HepG2 (cell line): Measurements from ENCODE around the gene ZSWIM7. TPM values are rescaled to one million over a fixed set of nuclear protein-coding genes. Genes with fewer than 3 reads are reported as not detected.

Experiments used
- AGO1 ChIP-seq: fragments of 200-400 bp; formaldehyde crosslinking; IDR thresholded peaks from 2 replicates; pipeline ENCODE4 v1.6.1; 2017; ENCODE audit warnings: mild to moderate bottlenecking, low read depth, low read length, moderate library complexity; ENCODE audit not compliant: poor library complexity, severe bottlenecking
- CREB1 ChIP-seq, 2 experiments: fragments of 450-650 bp in 1 of 2; IDR thresholded peaks; 2 replicates each; pipeline ENCODE4 v1.6.1; 2016 to 2017; ENCODE audit warnings: control low read depth in 1 of 2, mild to moderate bottlenecking in 1 of 2, missing compliant biosample characterization in 1 of 2, missing genetic modification characterization in 1 of 2
- FOXA1 ChIP-seq, 2 experiments: fragments of 450-650 bp in 1 of 2; sonication (generic) in 1 of 2; formaldehyde crosslinking in 1 of 2; IDR thresholded peaks; 2 replicates each; pipeline versions ENCODE4 v1.4.0 to v1.6.1; 2016 to 2020; ENCODE audit warnings: missing genetic modification reagents in 1 of 2
- LCORL ChIP-seq, 2 experiments: fragments of 450-650 bp in 1 of 2; sonication (generic) in 1 of 2; formaldehyde crosslinking in 1 of 2; IDR thresholded peaks; 2 replicates each; pipeline versions ENCODE4 v1.5.0 to v1.6.1; 2017 to 2020; ENCODE audit warnings: antibody characterized with exemption in 1 of 2, missing genetic modification reagents in 1 of 2
- NR3C1 ChIP-seq: sonication (generic); formaldehyde crosslinking; IDR thresholded peaks from 2 replicates; pipeline ENCODE4 v1.4.0; 2020; ENCODE audit warnings: missing genetic modification reagents
- PAXIP1 ChIP-seq: sonication (generic); formaldehyde crosslinking; conservative IDR thresholded peaks from 2 replicates; pipeline ENCODE4 v1.4.0; 2020; ENCODE audit warnings: mild to moderate bottlenecking, missing genetic modification reagents, moderate library complexity
- PCBP1 ChIP-seq: fragments of 200-400 bp; formaldehyde crosslinking; IDR thresholded peaks from 2 replicates; pipeline ENCODE4 v1.6.1; 2017; ENCODE audit warnings: mild to moderate bottlenecking, low read depth, low read length, borderline replicate concordance
- ZBTB14 ChIP-seq: sonication (generic); formaldehyde crosslinking; IDR thresholded peaks from 2 replicates; pipeline ENCODE4 v1.4.0; 2020; ENCODE audit warnings: missing genetic modification reagents
- ZNF30 ChIP-seq: sonication (generic); formaldehyde crosslinking; IDR thresholded peaks from 2 replicates; pipeline ENCODE4 v1.5.0; 2020; ENCODE audit warnings: mild to moderate bottlenecking, missing genetic modification reagents
- ZNF580 ChIP-seq: IDR thresholded peaks from 2 replicates; pipeline ENCODE4 v1.6.1; 2016; ENCODE audit warnings: low read depth, borderline replicate concordance
- ZNF7 ChIP-seq: IDR thresholded peaks from 2 replicates; pipeline ENCODE4 v1.6.1; 2016; ENCODE audit warnings: missing biosample characterization, missing genetic modification reagents
- polyA plus RNA-seq, 8 experiments: library from polyadenylated mRNA; depleted of rRNA in 3 of 8; stranded (reverse) in 7 of 8; unstranded in 1 of 8; fragments of >200 nt; fragmentation: Illumina TruSeq in 4 of 8; extraction: Trizol in 4 of 8; gene quantifications; 2 replicates each; pipeline versions ENCODE4 v1.2.1 to v1.2.3, GENCODE V29; 2011 to 2016; ENCODE audit warnings: low read depth in 4 of 8, missing spikeins in 1 of 8, mixed read lengths in 1 of 8; ENCODE audit not compliant: insufficient read depth in 1 of 8
- total RNA-seq, 5 experiments: library from RNA; depleted of rRNA; stranded (reverse); fragments of >200 nt; fragmentation: Illumina TruSeq; extraction: Trizol; gene quantifications; 2 replicates each; pipeline ENCODE4 v1.2.3, GENCODE V29; 2016; ENCODE audit warnings: low read depth in 1 of 5
- TF ChIP-seq, protein P1 (sequence below): IDR thresholded peaks from 2 replicates; pipeline ENCODE4 v1.6.1; 2012; ENCODE audit warnings: low read length, improper control_type of control experiment
- TF ChIP-seq, protein P2 (sequence below): IDR thresholded peaks from 2 replicates; pipeline ENCODE4 v1.6.1; 2012; ENCODE audit warnings: inconsistent platforms
- TF ChIP-seq, protein P3 (sequence below): sonication (generic); formaldehyde crosslinking; IDR thresholded peaks from 2 replicates; pipeline ENCODE4 v1.4.0; 2020; ENCODE audit warnings: missing genetic modification reagents
- TF ChIP-seq, protein P4 (sequence below): sonication (generic); formaldehyde crosslinking; IDR thresholded peaks from 2 replicates; pipeline ENCODE4 v1.5.1; 2020; ENCODE audit warnings: missing genetic modification reagents, mild to moderate bottlenecking, borderline replicate concordance

ZSWIM7 gene
- total and polyA plus RNA-seq, 2 of the 13 experiments (the other 11 are each of a cell fraction or from before 2014, with no cell fraction given), result 13.1 to 28.1 TPM

GRCh38 chr17:15944759-15945526 is 54.6 kb downstream of the ZSWIM7 start, which contains the start of gene ADORA2B (continued):
- TF ChIP-seq, protein P1, sequence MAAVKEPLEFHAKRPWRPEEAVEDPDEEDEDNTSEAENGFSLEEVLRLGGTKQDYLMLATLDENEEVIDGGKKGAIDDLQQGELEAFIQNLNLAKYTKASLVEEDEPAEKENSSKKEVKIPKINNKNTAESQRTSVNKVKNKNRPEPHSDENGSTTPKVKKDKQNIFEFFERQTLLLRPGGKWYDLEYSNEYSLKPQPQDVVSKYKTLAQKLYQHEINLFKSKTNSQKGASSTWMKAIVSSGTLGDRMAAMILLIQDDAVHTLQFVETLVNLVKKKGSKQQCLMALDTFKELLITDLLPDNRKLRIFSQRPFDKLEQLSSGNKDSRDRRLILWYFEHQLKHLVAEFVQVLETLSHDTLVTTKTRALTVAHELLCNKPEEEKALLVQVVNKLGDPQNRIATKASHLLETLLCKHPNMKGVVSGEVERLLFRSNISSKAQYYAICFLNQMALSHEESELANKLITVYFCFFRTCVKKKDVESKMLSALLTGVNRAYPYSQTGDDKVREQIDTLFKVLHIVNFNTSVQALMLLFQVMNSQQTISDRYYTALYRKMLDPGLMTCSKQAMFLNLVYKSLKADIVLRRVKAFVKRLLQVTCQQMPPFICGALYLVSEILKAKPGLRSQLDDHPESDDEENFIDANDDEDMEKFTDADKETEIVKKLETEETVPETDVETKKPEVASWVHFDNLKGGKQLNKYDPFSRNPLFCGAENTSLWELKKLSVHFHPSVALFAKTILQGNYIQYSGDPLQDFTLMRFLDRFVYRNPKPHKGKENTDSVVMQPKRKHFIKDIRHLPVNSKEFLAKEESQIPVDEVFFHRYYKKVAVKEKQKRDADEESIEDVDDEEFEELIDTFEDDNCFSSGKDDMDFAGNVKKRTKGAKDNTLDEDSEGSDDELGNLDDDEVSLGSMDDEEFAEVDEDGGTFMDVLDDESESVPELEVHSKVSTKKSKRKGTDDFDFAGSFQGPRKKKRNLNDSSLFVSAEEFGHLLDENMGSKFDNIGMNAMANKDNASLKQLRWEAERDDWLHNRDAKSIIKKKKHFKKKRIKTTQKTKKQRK, result no peak
- TF ChIP-seq ZNF580 (CRISPR knock-in tag), result peak; percentile 86; the same call in 1 of the 2 replicates
- no peak for TF ChIP-seq LCORL (IDR thresholded peaks at IDR 0.05)
- peak; percentile 58; the same call in 1 of the 2 replicates for TF ChIP-seq LCORL (CRISPR knock-in tag; IDR thresholded peaks at IDR 0.05)
- TF ChIP-seq ZNF7 (CRISPR knock-in tag), result no peak
- no peak for TF ChIP-seq FOXA1 (IDR thresholded peaks at IDR 0.05)
- peak; percentile 38; the same call in 1 of the 2 replicates for TF ChIP-seq FOXA1 (CRISPR knock-in tag; IDR thresholded peaks at IDR 0.05)
- peak; percentile 61 for TF ChIP-seq PAXIP1
- TF ChIP-seq, protein P2, sequence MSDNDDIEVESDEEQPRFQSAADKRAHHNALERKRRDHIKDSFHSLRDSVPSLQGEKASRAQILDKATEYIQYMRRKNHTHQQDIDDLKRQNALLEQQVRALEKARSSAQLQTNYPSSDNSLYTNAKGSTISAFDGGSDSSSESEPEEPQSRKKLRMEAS, result peak; percentile 96
- no peak for TF ChIP-seq PCBP1
- TF ChIP-seq CREB1 (IDR thresholded peaks at IDR 0.05), result no peak
- TF ChIP-seq CREB1 (CRISPR knock-in tag; IDR thresholded peaks at IDR 0.05), result no peak
- TF ChIP-seq, protein P3, sequence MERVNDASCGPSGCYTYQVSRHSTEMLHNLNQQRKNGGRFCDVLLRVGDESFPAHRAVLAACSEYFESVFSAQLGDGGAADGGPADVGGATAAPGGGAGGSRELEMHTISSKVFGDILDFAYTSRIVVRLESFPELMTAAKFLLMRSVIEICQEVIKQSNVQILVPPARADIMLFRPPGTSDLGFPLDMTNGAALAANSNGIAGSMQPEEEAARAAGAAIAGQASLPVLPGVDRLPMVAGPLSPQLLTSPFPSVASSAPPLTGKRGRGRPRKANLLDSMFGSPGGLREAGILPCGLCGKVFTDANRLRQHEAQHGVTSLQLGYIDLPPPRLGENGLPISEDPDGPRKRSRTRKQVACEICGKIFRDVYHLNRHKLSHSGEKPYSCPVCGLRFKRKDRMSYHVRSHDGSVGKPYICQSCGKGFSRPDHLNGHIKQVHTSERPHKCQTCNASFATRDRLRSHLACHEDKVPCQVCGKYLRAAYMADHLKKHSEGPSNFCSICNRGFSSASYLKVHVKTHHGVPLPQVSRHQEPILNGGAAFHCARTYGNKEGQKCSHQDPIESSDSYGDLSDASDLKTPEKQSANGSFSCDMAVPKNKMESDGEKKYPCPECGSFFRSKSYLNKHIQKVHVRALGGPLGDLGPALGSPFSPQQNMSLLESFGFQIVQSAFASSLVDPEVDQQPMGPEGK (CRISPR knock-in tag), result peak; percentile 44; the same call in 1 of the 2 replicates
- no peak for TF ChIP-seq NR3C1
- TF ChIP-seq ZBTB14 (CRISPR knock-in tag), result no peak; the same call in 1 of the 2 replicates
- TF ChIP-seq, protein P4, sequence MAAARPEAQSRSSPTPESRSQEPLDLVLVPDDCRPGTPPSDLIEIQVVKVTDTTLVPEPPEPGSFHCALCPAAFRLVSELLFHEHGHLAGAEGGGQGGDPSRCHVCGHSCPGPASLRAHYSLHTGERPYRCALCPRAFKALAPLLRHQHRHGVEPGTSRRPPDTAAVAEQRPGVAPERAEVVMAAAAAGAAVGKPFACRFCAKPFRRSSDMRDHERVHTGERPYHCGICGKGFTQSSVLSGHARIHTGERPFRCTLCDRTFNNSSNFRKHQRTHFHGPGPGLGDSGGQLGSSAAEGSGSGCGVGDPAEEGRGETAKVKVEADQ (CRISPR knock-in tag), result peak; percentile 55; the same call in 1 of the 2 replicates
- no peak for TF ChIP-seq ZNF30 (CRISPR knock-in tag)
- TF ChIP-seq AGO1, result no peak
